Neural crest cell (in vitro differentiated cells): Measurements from ENCODE around the gene CHTF18. TPM values are rescaled to one million over a fixed set of nuclear protein-coding genes. Genes with fewer than 3 reads are reported as not detected.

ENCODE experiments used
- DNase-seq: peaks from one replicate; pipeline ENCODE4 v3.0.0; 2021; ENCODE audit warnings: low read depth, mixed read lengths, low spot score
- H3K27ac Mint-ChIP-seq: one replicate; pipeline ENCODE4 v1.8.0; 2021; ENCODE audit warnings: mild to moderate bottlenecking, mixed read lengths; ENCODE audit not compliant: unreplicated experiment
- H3K27me3 Mint-ChIP-seq: 2 replicates; pipeline ENCODE4 v1.8.0; 2021; ENCODE audit warnings: low read depth, mild to moderate bottlenecking, mixed read lengths
- H3K36me3 Mint-ChIP-seq: 2 replicates; pipeline ENCODE4 v1.8.0; 2021; ENCODE audit warnings: low read depth, mild to moderate bottlenecking, mixed read lengths
- H3K4me1 Mint-ChIP-seq: 2 replicates; pipeline ENCODE4 v1.8.0; 2021; ENCODE audit warnings: mixed read lengths
- H3K4me3 Mint-ChIP-seq: one replicate; pipeline ENCODE4 v1.8.0; 2021; ENCODE audit warnings: mild to moderate bottlenecking, mixed read lengths
- H3K9me3 Mint-ChIP-seq: 2 replicates; pipeline ENCODE4 v1.8.0; 2021; ENCODE audit warnings: mixed read lengths
- CTCF ChIP-seq: fragments of 200-600 bp; sonication (generic); conservative IDR thresholded peaks from 2 replicates; pipeline ENCODE4 v1.5.0; 2021; ENCODE audit warnings: antibody characterized with exemption, mild to moderate bottlenecking
- total RNA-seq: library from RNA; stranded (reverse); gene quantifications from 2 replicates; pipeline ENCODE4 v1.2.1, GENCODE V29; 2021

CHTF18 gene
- total RNA-seq, 1 donor from 2014 or later = 169 TPM

GRCh38 chr16:820748-821147 is 32.3 kb downstream of the CHTF18 start:
- Mint-ChIP-seq H3K4me1 (peaks cover 9% of the 10 kb centered on the region), H3K27me3 (peaks cover 36% of the 10 kb centered on the region), H3K36me3 (no peaks in the 10 kb centered on the region), H3K9me3 (no peaks in the 10 kb centered on the region), H3K27ac (no peak overlapping the region), H3K4me3 (no peak overlapping the region)
- DNase-seq = no peak
- TF ChIP-seq CTCF = no peak

DNA sequence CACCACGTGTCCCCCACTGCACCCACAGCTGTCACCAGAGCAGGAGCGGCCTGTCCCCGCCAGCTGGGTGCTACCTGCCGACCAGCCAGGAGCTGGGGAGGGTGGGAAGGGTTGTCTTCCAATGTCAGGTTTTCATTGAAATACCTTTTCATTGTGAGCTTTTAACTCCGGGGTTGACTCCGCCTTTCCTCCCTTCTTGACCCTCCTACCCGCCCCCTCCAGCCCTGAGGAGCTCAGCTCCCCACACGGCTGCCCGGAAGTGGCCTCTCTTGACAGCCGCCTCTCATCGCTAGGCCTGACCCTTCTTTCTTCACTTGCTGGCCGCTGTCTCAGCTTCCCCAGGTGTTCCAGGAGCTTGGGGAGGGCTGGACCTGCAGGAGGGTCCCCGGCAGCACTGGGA is 33.3 kb downstream of the CHTF18 start:
- no peak for TF ChIP-seq CTCF
- peaks cover 40% of the 10 kb centered on the region for H3K27me3 Mint-ChIP-seq
- no peak for DNase-seq

GRCh38 chr16:822174-822908 is 33.9 kb downstream of the CHTF18 start:
- DNase-seq = no peak
- Mint-ChIP-seq H3K9me3 (no peaks in the 10 kb centered on the region), H3K27ac (no peak overlapping the region), H3K4me1 (peaks cover 9% of the 10 kb centered on the region), H3K36me3 (no peaks in the 10 kb centered on the region), H3K27me3 (peaks cover 42% of the 10 kb centered on the region), H3K4me3 (no peak overlapping the region)
- no peak for TF ChIP-seq CTCF

More for the DNA sequence above, 33.3 kb downstream of the CHTF18 start:
- no peak overlapping the region for H3K4me3 Mint-ChIP-seq
- peaks cover 9% of the 10 kb centered on the region for H3K4me1 Mint-ChIP-seq
- peak overlapping the region; percentile 19 for H3K27ac Mint-ChIP-seq
- no peaks in the 10 kb centered on the region for H3K36me3 Mint-ChIP-seq
- H3K9me3 Mint-ChIP-seq = no peaks in the 10 kb centered on the region

DNA sequence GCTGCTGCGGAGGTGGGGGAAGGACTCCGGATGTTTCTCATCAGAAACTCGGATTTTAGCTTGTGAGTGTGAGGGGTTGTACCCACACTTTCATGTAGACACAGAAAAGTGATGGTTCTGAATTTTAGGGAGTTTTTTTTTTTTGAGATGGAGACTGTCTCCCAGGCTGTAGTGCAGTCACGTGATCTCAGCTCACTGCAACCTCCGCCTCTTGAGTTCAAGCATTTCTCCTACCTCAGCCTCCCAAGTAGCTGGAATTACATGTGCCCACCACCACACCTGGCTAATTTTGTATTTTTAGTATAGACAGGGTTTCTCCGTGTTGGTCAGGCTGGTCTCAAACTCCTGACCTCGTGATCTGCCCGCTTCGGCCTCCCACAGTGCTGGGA is 34.5 kb downstream of the CHTF18 start:
- Mint-ChIP-seq H3K4me3 (no peak overlapping the region), H3K4me1 (peaks cover 9% of the 10 kb centered on the region), H3K36me3 (no peaks in the 10 kb centered on the region), H3K9me3 (no peaks in the 10 kb centered on the region), H3K27ac (no peak overlapping the region), H3K27me3 (peaks cover 42% of the 10 kb centered on the region)
- no peak for TF ChIP-seq CTCF
- no peak for DNase-seq

DNA sequence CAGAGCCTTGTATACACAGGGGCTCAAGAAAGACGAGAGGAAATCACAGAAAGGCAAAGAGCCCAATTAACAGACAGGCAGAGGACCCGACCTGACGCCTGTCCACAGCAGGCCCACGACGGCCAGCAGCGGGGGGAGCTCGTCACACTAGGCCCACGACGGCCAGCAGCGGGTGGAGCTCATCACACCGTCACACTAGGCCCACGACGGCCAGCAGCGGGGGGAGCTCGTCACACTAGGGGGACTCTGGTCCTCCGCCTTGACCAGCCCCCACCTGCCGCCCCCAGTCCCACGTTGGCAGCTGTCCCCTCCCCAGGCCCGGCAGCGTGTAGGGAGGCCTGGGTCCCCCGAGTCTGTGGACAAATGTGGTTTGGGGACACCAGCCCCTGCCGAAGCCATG is 35.8 kb downstream of the CHTF18 start:
- no peak overlapping the region for H3K27ac Mint-ChIP-seq
- H3K27me3 Mint-ChIP-seq = peaks cover 41% of the 10 kb centered on the region
- no peaks in the 10 kb centered on the region for H3K36me3 Mint-ChIP-seq
- DNase-seq = no peak
- peaks cover 9% of the 10 kb centered on the region for H3K4me1 Mint-ChIP-seq
- no peak for TF ChIP-seq CTCF
- H3K9me3 Mint-ChIP-seq = no peaks in the 10 kb centered on the region
- H3K4me3 Mint-ChIP-seq = no peak overlapping the region
